CD4-positive, alpha-beta T cell treated with Interleukin-6 for 4 hours (primary cell): ENCODE measurements around the gene VTI1A.

Experiments
- DNase-seq: peaks from one replicate; pipeline ENCODE4 v3.0.0-alpha.2; 2020; ENCODE audit warnings: mixed read lengths

VTI1A gene

DNA sequence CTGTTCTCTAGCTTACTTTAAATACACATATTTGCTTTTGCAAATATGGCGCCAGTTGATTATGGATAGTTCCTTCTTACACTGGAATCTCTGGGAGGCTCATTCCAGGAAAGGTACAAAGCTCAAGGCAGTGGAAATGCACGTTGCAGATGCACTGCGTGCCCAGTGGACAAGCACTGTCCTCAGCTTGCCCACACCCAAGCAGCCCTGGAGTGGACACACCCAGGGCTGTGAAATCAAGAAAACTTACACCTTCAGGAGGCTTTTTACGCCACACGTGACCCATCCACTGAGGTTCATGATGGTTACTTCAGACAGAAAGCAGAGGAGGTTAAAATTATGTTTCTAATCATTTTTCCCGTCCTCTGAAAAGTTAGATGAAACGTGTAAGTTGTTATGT is 248.5 kb downstream of the VTI1A start:
- DNase-seq: no peak

DNA sequence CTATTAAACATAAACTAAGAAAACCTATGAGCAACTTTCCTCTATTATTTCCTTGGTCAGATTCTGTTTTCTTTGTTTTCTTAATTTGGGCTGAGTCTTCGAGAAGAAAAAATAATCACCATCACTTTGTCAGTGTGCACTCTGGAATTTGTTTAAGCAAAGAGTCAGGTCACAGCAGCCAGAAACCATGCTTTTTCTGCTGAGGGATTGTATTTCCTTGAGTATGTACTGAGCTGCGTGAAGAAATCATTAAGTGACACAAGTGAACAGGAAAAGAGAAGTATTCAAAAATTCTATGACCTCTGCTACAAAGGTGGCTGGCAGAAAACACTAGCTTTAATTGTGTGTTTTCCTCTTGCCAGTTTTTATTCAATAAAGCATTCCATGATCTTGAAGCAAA is 249.6 kb downstream of the VTI1A start:
- no peak for DNase-seq

DNA sequence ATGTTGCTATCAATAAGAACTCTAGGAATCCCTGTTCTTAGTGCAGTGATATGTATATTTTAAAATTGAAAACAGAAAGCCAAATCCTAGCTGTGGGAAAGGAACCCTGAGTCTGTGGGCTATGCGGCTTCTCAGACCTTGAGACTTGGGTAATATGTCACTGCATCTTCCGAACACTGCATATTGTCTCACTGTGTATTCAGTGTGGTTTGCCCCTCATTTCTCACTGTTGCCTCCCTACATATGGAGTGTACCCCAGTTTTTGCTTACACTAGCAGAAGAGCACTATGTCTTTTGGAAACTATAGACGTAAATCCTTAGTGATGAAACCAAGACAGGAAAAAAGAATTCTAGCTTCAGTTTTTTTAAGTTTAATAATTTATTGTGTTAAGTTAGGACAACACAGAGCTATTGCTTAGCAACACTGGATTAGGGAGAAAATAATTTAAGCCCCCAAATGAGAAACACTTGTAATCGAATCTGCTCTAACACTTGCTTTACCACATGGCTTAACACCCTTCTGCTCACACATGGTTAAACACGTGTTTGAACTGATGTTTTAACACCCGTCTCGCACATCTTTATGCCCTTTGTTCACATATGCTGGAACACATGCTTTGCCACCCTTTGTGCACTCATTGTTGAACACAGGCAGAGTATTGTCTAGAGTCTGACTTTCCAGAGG is 251.3 kb downstream of the VTI1A start:
- DNase-seq: no peak

DNA sequence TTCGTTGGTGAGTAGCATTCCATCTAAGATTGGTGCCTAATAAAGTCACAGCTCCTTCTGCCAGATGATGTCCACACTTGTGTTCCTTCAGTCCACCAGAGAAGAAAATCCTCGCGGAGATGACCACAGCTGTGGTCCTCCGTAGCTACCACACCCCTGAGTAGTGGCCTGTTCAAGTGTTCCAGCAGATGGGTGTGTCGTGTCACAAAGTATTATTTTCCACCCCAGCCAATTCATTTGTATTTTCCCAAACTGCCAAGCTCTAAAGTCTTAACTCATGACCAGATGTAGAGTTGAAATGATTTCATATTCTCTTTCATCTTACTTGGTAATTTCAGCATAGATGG is 251.8 kb downstream of the VTI1A start:
- DNase-seq: no peak

DNA sequence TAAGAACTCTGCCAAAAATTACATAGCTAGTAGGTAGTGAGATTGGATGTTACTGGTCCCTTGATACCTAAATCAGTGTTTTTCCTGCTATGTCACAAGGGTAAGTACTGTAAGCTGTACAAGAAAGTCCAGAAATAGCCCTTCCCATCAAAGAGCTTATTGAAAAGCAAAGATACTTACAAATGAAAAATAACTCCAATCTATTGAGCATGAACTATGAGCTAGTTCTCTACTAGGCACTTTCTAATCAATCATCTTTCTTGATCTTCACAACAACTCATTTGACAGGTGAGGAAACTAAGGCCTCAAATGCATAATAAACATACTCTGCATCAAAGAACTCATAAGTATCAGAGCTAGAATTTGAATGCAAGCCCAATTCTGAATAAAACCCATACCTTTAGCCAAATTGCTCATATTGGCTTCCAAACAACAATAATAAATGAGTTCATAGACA is 253.2 kb downstream of the VTI1A start:
- no peak for DNase-seq

DNA sequence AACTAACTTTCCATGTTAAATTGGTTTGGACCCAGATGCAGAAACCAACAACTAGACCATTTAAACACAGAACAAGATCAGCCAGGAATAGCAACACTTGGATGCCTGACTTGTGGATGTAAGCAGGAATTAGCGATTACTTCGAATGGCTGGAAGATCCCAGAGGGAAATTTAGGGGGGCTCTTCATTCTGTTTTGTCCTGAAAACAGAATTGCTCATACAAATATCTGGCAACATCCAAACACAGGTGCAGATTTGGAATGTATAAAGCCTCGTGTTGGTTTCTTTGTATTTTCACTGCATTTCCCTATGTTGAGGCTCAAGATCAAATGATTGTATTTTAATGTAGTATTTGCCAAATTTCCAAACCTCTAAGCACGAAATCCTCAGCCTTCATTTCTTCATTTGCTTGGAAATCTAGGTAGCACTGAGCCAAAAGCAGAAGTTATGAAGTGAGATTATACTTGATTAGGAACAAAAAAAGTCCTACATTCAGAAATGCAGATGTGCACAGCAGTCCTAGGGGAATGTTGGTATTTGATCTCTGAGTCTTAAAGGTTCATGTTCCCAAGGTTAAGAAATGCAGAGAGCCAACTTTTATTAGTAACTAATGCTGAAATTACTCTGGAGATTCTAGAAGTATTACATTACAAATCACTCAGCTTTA is 254.3 kb downstream of the VTI1A start:
- no peak for DNase-seq

DNA sequence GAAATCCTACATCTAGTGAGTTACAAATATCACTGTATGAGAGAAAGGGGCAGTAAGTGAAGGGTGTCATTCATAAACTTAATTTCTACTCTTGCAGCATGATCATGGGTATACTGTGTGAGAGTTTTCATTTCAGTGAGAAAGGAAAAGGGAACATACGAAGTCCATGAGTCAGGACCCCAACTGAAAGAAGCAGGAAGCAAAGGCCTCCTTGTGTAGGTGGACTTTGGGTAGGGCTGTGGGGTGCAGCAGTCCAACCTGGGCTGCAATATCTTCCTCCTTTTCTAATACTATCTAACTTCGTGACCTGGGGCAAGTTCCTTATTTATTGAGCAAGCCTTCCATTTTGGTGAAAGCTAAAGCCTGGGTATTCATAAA is 254.9 kb downstream of the VTI1A start:
- no peak for DNase-seq

DNA sequence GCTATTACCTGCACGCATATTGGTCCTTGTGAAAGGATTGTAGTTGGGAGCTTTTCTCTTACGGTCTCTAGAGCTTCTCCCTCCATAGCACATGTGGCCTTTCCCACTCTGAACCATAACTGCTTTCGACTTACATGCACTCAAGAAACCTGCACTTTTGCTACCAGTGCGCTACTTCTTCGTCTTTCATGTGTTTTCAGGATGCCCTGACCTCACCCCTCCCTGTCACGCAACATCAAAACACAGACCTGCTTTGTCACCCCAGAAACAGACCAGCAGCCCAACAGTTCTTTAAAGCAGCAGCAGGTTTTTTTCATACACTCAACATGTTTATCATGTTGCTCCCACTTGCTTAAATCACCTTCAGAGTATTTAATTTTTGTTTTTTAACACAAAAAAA is 259.6 kb downstream of the VTI1A start:
- DNase-seq: no peak

DNA sequence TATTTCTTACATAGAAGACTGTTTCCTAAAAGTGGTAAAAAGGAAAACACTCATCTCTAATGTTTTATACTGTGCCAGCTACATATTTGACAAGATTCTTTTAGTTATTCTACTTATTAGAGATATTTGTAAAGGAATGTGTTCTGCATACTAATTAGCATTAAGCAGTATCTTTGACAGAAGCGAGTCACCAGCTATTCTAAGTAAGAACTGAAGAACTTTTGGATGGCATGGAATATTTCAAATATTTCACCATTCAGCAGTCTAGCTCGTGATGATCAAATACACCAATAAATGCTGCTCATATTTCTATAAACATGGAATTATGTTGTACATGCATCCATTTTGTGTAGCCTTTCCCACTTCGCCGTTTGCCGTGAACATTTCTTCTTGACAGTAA is 261.4 kb downstream of the VTI1A start:
- DNase-seq: no peak

DNA sequence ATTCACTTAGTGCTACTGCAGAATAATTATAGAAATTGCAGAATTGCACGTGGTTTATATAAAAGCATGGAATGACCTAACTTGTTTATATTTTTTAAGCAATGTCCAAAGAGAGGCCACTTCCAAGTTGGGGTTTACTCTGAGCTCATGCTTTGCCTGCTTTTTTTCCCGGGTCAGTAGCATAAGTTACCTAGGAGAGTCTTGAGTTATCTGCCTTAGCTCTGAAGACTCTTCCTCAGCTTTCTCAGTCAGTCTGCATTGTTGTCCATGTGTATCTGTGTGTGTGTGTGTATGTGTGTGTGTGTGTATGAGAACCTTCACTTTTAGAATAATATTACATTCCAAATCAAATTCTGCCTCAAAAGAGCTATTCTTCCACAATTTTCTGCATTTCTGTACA is 263.5 kb downstream of the VTI1A start:
- DNase-seq: no peak

DNA sequence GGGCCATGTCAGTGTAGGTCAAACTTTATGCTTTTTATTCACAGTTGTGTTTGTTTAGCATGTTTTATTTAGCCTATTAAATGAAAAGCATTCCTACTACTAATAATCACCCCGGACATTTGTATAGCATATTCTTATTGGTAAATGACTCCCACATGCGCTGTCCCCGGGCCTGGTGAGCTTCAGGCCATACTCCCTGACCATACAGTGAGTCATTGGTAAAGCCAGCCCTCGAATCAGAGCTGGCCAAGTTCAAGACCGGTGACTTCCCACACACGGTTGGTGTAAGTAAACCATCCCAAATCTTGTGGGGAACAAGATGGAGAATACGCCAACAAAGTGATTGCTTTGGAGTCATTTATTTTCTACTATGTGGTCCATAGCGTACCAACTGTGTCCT is 264.4 kb downstream of the VTI1A start:
- no peak for DNase-seq

DNA sequence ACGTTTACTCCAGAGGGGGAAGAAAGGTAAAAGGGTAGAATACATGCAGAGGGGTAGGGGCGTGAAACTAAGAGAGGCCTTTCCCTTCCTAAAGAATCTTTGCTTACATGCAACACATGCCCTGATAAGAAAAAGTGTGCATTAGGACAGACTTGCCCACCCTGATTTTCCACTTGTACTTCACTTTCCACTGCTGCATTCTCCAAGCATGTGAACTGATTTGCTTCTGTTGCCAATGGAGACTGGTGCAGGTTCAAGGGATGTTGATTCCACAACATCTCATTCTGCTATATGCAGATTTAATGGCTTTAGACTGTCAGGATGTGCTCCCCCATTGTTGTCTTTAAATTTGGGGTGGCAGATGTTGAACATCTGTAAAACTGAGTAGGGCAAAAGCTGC is 265.5 kb downstream of the VTI1A start:
- DNase-seq: no peak

DNA sequence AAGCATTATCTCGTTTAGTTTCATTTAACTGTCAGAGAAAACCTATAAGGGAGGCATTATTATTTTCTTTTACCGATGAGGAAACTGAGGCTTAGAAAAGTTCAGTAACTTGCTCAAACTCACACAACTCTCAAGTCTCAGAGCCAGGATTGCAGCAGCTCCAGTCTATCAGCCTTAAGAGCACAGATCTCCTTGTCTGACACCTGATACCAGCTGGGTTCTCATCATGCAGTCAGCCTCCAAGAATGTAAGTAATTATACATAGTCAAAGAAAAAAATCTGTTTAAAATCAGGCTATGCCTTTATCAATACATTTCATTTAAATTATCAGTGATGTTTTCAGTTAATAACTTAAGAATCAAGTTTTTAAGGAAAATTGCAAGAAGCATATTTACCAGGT is 266.4 kb downstream of the VTI1A start:
- DNase-seq: no peak

DNA sequence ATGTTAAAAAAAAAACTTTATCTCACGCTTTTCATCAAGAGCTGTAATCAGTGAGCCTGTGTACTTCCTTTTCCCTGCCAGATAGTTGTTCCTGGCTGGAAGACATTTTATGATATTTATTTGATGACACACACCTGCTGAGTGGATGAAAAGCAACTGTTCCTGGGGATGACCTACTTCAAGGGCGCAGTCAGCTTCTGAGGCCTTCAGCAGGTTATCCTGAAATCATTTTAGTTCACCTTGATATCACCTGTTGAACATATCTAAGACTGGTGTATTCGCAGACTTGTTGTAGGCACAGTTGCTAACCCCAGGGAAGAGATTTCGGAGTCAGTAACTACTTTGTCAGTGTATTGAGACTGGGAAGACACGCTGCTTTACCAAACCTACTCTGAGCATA is 268.6 kb downstream of the VTI1A start:
- DNase-seq: no peak

DNA sequence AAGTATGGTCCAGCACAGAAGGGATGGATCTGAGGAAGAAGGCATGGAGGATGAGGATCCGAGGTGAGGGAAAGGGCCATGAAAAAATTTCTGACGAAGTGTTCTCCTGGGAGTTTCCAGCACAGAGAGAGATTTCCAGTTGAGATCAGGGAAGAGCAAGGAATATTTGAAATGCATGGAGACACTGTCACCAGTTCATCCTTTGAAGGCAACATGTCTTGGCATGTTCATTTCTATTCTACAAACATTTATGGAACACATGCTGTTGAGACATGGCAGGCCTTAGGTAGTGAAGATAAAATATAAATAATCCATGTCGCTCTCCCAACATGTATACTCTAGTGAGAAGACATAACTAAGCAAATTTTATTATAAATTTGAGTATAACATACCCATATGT is 269.1 kb downstream of the VTI1A start:
- DNase-seq: no peak

DNA sequence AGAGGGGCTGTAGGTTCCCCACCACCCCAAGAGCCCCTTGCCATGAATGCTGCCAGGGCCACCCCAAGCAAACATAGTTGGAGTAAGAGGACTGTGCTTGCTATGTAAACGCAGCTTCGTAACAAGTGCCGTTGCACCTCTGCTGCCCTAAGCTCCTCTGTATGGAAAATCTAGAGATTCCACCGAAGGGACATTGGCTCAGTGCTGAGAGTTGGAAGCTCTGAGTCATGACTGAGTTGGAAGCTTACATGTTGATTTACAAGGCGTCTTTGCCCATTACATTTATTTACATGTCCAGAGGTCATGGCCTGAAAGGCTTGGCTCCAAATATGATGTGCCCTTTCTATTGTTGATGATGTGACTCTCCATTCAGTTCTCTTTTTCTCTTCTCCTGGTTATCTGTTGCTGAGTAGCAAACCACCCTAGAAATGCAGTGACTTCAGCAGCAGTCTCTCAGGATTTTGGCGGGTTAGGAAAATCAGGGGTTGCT is 270.0 kb downstream of the VTI1A start:
- DNase-seq: no peak

DNA sequence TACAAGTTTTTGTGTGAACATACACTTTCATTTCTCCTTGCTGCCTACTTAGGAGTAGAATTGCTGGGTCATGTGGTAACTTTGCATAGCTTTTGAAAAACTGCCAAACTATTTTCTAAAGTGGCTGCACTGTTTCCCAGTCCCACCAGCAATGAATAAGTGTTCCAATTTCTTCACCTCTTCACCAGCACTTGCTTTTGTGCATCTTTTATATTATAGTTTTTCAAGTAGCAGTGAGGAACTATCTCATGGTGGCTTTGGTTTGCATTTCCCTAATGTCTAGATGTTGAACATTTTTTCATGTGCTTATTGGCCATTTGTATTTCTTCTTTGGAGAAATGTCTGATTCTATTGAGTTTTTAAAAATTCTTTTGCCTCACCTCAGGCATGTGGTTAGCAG is 273.2 kb downstream of the VTI1A start:
- DNase-seq: no peak

DNA sequence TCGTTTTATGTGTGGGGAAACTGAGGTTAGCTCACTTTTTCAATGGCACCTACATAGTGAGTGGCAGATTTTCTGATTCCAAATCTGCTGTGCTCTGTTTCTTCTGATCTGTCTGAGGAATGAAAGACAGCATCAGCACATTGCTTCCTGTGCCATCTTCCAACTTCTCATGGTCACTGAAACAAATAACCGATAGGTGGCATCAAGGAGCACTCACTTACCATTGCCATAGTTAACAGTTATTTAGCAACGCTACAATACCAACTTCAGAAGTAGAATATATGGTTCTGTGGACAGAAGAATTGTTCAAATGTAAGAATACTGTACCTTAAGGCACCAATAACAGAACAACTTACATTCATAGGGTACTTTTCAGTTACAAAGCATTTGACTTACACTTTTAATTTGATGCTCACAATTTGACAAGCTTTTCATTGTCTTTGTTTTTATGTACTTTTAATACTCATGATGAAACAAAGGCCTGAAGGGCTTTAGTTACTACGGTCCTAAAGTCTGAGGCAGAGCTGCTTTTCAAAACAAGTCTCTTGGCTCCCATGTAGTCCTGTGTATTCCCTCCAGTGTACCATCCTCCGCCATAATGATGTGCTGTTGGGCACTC is 274.2 kb downstream of the VTI1A start:
- no peak for DNase-seq

DNA sequence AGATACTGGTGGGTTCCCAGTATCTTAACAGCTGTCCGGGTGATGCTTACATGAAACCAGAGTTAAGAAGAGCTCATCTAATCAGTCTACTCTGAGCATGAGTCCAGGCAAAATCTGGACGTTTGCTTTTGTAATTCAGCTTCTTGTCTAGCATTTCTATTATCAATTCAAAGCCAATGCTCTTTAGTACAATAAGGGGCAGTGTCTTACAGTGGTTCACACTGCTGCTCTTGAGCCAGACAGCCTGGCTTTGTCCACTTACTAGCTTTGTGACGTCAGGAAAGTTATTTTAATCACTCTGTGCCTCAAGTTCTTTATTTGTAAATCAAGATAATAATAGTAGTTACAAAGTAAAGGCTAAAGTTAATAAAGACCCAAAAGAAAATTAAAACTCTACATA is 275.7 kb downstream of the VTI1A start:
- DNase-seq: no peak

DNA sequence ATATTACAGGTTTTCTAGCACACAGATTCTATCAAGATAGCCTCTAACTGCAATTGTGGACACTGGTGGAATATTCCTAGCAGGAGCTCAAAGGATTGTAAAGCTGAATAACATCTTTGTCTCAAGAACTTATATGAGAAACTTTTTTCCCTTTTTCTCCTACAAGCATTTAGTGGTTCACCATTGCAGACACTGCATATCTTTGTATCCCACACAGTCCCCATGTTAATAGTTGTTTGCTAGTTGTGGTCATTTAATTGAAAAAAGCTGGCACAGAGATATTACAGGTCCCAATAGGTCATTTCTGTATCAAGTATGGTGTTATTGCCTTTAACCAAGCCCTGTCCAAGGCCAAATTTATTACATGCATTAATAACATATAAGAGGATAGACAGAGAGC is 276.9 kb downstream of the VTI1A start:
- no peak for DNase-seq

DNA sequence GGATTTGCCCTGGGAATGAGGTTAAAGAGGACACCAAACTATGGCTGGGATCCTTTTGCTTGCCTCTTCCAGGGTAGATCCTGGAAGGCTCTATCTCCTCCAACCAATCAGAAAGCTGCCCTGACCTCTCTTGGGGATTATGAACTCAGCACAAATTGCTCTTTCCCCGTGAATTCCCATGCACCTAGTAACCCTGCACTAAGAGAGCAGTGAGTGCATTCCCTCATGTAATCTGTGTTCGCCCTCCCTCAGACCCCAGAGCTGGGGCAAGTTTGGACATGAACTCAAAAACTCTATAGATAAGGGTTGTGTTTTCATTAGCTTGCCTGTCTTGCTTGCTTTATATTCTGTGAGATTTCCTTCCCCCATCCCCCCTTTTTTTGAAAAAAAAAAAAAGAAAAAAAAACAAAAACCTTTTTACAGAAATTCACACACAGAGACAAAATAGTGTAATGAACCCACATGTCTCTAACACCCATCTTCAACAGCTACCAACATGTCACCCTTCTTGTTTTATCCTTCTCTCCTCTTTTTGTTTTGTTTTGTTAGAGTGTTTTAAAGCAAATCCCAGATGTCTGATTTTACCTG is 277.5 kb downstream of the VTI1A start:
- DNase-seq: no peak

DNA sequence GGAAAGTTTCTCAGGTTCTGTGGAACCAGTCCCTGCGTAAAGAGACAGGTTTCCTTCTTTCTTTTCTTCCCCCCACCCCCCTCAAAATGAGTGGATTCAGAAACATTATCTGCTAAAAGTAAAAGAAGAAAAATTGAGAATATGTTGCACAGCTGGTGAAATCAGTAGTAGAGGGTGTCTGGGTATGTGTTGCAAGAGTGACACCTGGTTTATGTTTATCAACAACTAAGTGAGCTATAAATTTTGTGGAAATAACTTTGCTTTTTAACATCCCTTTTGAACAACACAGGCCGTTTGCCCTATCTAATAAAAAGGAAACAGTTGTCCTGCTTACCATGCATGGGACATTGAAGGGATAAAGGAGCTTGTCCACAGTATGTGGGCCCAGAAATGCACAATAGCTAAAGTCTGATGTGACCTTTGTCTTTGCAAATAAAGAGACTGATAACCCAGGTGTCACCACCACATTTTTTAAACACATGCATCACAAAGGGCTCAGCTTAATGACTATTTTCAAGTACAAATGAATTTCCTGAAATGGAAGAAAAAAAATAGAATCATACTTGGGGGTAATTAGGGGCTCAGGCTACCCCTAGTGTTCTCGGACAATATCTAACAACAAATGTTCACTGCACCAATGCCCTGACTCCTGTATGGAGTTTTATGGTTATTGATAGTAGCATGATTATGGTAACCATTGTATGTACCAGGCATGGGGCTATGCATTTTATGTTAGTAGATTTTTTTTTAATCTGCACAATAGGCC is 281.3 kb downstream of the VTI1A start:
- no peak for DNase-seq

DNA sequence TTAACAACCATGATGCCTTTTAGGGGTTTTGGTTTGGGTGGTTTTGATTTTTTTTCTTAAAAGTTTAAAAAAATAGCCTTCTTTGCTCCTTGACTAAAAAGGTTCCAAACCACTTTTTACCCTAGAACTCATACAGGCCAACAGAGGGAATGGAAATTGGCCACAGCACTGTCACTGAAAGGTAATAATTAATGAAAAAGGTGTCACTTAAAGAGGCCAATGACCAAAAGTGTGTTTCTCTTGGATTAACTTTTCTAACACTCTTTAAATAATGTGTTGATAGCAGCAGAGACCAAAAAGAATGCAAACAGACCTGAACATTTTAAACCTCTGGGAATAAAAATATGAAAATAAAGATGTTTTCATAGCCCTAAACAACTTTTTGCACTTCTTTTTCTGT is 282.0 kb downstream of the VTI1A start:
- no peak for DNase-seq
